Kidney (tissue), 14 donors: ENCODE measurements around the gene TRPM3. TPM values are rescaled to one million over a fixed set of nuclear protein-coding genes. Genes with fewer than 3 reads are reported as not detected.

Experiments used
- DNase-seq, 5 donors: peaks; one replicate each; pipeline ENCODE4 v3.0.0-alpha.2; 2013 to 2020
- FAIRE-seq: peaks from 2 replicates; lab custom pipeline; 2012; peaks lifted over from hg19 to GRCh38; lab: Jason Lieb, UNC
- H3K27ac ChIP-seq, 2 donors: one replicate each; pipeline ENCODE4 v1.7.0; 2013; ENCODE audit warnings: low read depth in 2 of 2, low read length in 2 of 2, inconsistent platforms in 1 of 2
- H3K27me3 ChIP-seq: one replicate; pipeline ENCODE4 v1.7.1; 2013; ENCODE audit warnings: low read length, inconsistent platforms; ENCODE audit not compliant: control insufficient read depth, insufficient read depth
- H3K36me3 ChIP-seq, 3 donors: one replicate each; pipeline versions ENCODE4 v1.7.0 to v1.7.1; 2013; ENCODE audit warnings: low read length in 3 of 3, control low read depth in 1 of 3, inconsistent platforms in 1 of 3; ENCODE audit not compliant: insufficient read depth in 3 of 3, control insufficient read depth in 2 of 3
- H3K4me1 ChIP-seq, 3 donors: one replicate each; pipeline versions ENCODE4 v1.7.0 to v1.7.1; 2013; ENCODE audit warnings: low read length in 3 of 3, inconsistent platforms in 1 of 3, low read depth in 1 of 3; ENCODE audit not compliant: control insufficient read depth in 2 of 3, insufficient read depth in 2 of 3
- H3K4me3 ChIP-seq, 3 donors: one replicate each; pipeline versions ENCODE4 v1.7.0 to v1.8.1; 2013; ENCODE audit warnings: low read length in 3 of 3, control low read depth in 1 of 3, inconsistent platforms in 1 of 3
- H3K9ac ChIP-seq, 3 donors: one replicate each; pipeline versions ENCODE4 v1.7.0 to v1.7.1; 2013; ENCODE audit warnings: low read length in 3 of 3, control low read depth in 1 of 3, inconsistent platforms in 1 of 3
- H3K9me3 ChIP-seq, 3 donors: one replicate each; pipeline versions ENCODE4 v1.7.0 to v1.7.1; 2013; ENCODE audit warnings: low read length in 3 of 3, control low read depth in 1 of 3, inconsistent platforms in 1 of 3; ENCODE audit not compliant: control insufficient read depth in 2 of 3, insufficient read depth in 1 of 3
- CTCF ChIP-seq: IDR thresholded peaks from 3 replicates; pipeline ENCODE4 v1.5.1; 2012; ENCODE audit warnings: mild to moderate bottlenecking, moderate library complexity, borderline replicate concordance; ENCODE audit not compliant: insufficient read depth; ENCODE audit errors: extremely low read depth
- intact Hi-C: fragments of 100-400 bp; cut with DNase I; formaldehyde crosslinking; loops from one replicate; pipeline ENCODE4 v1.11.1; 2022
- polyA plus RNA-seq: library from polyadenylated mRNA; stranded (reverse); fragments of 350-450 nt; fragmentation: Illumina TruSeq; extraction: RNeasy Lipid Tissue Mini Kit (QIAGEN cat#74804); gene quantifications from one replicate; pipeline ENCODE4 v1.2.3, GENCODE V29; 2014; ENCODE audit warnings: low read depth, low replicate concordance; ENCODE audit not compliant: insufficient read depth
- total RNA-seq: library from RNA; stranded (reverse); fragmentation: NEBNext Ultra II Directional; extraction: Animal tissue kit (Norgen Biotek cat#: 25700); gene quantifications from one replicate; pipeline ENCODE4 v1.2.1, GENCODE V29; 2021
- donor health status: control.
- donor health status: control.
- donor health status: control.
- donor health status: control.
- donor health status: control.
- donor health status: DM: yes; HTN: yes; CAD: no.
- donor health status: Normal renal cell carcinoma (clear cell type).

The TRPM3 gene
- total and polyA plus RNA-seq, 2 donors from 2014 or later = 8.8 to 11.4 TPM

GRCh38 chr9:71073494-71073893, 47.9 kb downstream of the TRPM3 start:
- Histone ChIP-seq H3K4me3 (no peak overlapping the region), H3K9me3 (no peaks in the 10 kb centered on the region), H3K27ac (no peak overlapping the region), H3K9ac (no peak overlapping the region), H3K27me3 (no peaks in the 10 kb centered on the region), H3K4me1 (no peaks in the 10 kb centered on the region), H3K36me3 (no peaks in the 10 kb centered on the region)
- no peak for TF ChIP-seq CTCF
- intact Hi-C loops = no loop called here
- FAIRE-seq (no peak), DNase-seq (no peak)

DNA sequence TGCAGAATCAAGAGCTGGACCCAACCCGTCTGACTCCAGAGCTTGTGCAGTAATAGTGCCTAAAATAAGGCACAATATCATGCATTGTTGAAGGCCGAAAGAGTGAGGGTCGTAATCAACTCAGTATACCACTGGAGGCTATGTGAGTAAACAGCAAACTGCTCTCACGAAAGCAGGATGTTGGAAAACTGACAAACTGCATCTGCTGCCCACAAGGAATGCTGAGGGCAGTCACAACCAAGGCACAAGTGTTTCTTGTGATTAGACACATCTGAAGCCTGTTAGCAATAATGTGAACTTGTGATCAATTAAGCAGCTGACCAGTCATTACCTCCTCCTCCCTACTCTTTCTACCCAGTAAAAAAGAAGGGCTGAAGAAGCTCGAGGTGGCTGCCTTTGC, 48.8 kb downstream of the TRPM3 start:
- no peak for FAIRE-seq
- intact Hi-C loops = no loop called here

DNA sequence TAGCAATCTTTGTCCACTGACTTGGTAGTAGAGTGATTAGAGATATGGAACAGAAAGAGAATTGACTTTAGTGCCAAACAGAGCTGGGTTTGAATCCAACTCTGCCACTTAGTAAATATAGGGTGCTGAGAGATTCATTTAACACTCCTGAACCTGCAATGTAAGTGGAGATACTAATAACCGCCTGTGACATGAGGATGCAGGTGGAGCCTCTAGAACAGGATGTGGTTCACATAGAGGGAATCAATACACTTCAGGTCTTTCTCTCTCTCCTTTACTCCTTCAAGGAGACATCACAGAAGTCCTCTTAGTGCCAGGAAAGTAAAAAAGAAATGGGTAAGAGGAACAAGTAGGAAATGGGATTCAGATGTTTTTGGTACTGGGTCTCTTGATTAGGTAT, 49.8 kb downstream of the TRPM3 start:
- H3K4me3 ChIP-seq = no peak overlapping the region
- TF ChIP-seq CTCF = no peak
- no peaks in the 10 kb centered on the region for H3K36me3 ChIP-seq
- no peaks in the 10 kb centered on the region for H3K9me3 ChIP-seq
- H3K9ac ChIP-seq = no peak overlapping the region
- no peak overlapping the region for H3K27ac ChIP-seq
- FAIRE-seq = no peak
- intact Hi-C loops = no loop called here
- DNase-seq = no peak
- H3K27me3 ChIP-seq = no peaks in the 10 kb centered on the region
- no peaks in the 10 kb centered on the region for H3K4me1 ChIP-seq

More for the DNA sequence above, 48.8 kb downstream of the TRPM3 start:
- H3K27ac ChIP-seq = no peak overlapping the region
- H3K36me3 ChIP-seq = no peaks in the 10 kb centered on the region
- TF ChIP-seq CTCF = no peak
- H3K9me3 ChIP-seq = no peaks in the 10 kb centered on the region
- no peak overlapping the region for H3K9ac ChIP-seq
- H3K4me3 ChIP-seq = no peak overlapping the region
- H3K27me3 ChIP-seq = no peaks in the 10 kb centered on the region
- DNase-seq = no peak
- no peaks in the 10 kb centered on the region for H3K4me1 ChIP-seq

GRCh38 chr9:71058660-71059059, 62.8 kb downstream of the TRPM3 start:
- no peak for TF ChIP-seq CTCF

More at GRCh38 chr9:71058660-71059059, 62.8 kb downstream of the TRPM3 start:
- FAIRE-seq (no peak), DNase-seq (no peak)
- Histone ChIP-seq H3K27me3 (no peaks in the 10 kb centered on the region), H3K9ac (no peak overlapping the region), H3K9me3 (no peaks in the 10 kb centered on the region), H3K36me3 (no peaks in the 10 kb centered on the region), H3K4me1 (no peaks in the 10 kb centered on the region), H3K27ac (no peak overlapping the region), H3K4me3 (no peak overlapping the region)
- intact Hi-C loops = no loop called here
